Measurements from ENCODE around the gene DNASE2B. TPM values are rescaled to one million over a fixed set of nuclear protein-coding genes. Genes with fewer than 3 reads are reported as not detected.

The DNASE2B gene
- total and polyA plus RNA-seq, 2 experiments from 2014 or later = not detected

GRCh38 chr1:84429231-84429630, 30.9 kb downstream of the DNASE2B start:
- no peaks in the 10 kb centered on the region for H3K36me3 ChIP-seq (ENCODE audit: insufficient read depth)
- H3K4me3 ChIP-seq = no peak overlapping the region
- no peaks in the 10 kb centered on the region for H3K9me2 ChIP-seq (ENCODE audit: insufficient read depth)
- H3K27ac Mint-ChIP-seq = no peak overlapping the region
- H3K9me3 Mint-ChIP-seq = no peaks in the 10 kb centered on the region
- no peak for ATAC-seq
- H3K4me2 ChIP-seq = no peak overlapping the region
- no peaks in the 10 kb centered on the region for H3F3A ChIP-seq (replicated peaks; ENCODE audit: low read depth)
- no peak overlapping the region for H3K4me3 Mint-ChIP-seq
- no peaks in the 10 kb centered on the region for H3K79me2 ChIP-seq (replicated peaks; ENCODE audit: insufficient read depth)
- DNase-seq (ENCODE audit: low spot score) = no peak
- H3K4me1 Mint-ChIP-seq = no peaks in the 10 kb centered on the region
- no peaks in the 10 kb centered on the region for H4K20me1 ChIP-seq (replicated peaks; ENCODE audit: insufficient read depth)
- TF ChIP-seq ZNF462 (CRISPR knock-in tag; IDR thresholded peaks at IDR 0.05) (no peak), ZNF114 (CRISPR knock-in tag; IDR thresholded peaks at IDR 0.05) (no peak), ETS1 (IDR thresholded peaks at IDR 0.05) (no peak), CTCF (conservative IDR thresholded peaks at IDR 0.05; ENCODE audit: low read depth in 2 of 2) (no peak), STAT1 (IDR thresholded peaks at IDR 0.05; ENCODE audit: unreplicated experiment) (no peak), JUNB (IDR thresholded peaks at IDR 0.05; ENCODE audit: unreplicated experiment) (no peak), ZNF331 (CRISPR knock-in tag; IDR thresholded peaks at IDR 0.05; ENCODE audit: low read depth) (no peak), EZH2 (IDR thresholded peaks at IDR 0.05; ENCODE audit: low read depth, unreplicated experiment) (no peak), CREB1 (CRISPR knock-in tag; IDR thresholded peaks at IDR 0.05; ENCODE audit: low read depth) (no peak), POLR2AphosphoS5 (IDR thresholded peaks at IDR 0.05; ENCODE audit: low read depth) (no peak), EZH2phosphoT487 (IDR thresholded peaks at IDR 0.05; ENCODE audit: unreplicated experiment) (no peak), NANOG (IDR thresholded peaks at IDR 0.05; ENCODE audit: borderline replicate concordance) (no peak)
- TF ChIP-seq, protein P1, sequence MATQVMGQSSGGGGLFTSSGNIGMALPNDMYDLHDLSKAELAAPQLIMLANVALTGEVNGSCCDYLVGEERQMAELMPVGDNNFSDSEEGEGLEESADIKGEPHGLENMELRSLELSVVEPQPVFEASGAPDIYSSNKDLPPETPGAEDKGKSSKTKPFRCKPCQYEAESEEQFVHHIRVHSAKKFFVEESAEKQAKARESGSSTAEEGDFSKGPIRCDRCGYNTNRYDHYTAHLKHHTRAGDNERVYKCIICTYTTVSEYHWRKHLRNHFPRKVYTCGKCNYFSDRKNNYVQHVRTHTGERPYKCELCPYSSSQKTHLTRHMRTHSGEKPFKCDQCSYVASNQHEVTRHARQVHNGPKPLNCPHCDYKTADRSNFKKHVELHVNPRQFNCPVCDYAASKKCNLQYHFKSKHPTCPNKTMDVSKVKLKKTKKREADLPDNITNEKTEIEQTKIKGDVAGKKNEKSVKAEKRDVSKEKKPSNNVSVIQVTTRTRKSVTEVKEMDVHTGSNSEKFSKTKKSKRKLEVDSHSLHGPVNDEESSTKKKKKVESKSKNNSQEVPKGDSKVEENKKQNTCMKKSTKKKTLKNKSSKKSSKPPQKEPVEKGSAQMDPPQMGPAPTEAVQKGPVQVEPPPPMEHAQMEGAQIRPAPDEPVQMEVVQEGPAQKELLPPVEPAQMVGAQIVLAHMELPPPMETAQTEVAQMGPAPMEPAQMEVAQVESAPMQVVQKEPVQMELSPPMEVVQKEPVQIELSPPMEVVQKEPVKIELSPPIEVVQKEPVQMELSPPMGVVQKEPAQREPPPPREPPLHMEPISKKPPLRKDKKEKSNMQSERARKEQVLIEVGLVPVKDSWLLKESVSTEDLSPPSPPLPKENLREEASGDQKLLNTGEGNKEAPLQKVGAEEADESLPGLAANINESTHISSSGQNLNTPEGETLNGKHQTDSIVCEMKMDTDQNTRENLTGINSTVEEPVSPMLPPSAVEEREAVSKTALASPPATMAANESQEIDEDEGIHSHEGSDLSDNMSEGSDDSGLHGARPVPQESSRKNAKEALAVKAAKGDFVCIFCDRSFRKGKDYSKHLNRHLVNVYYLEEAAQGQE (IDR thresholded peaks at IDR 0.05; ENCODE audit: unreplicated experiment) = no peak
- no peaks in the 10 kb centered on the region for H3K4me1 ChIP-seq (ENCODE audit: insufficient read depth)
- H3K27ac ChIP-seq (ENCODE audit: low read depth) = no peak overlapping the region
- no peak overlapping the region; the same call in 1 of the 2 replicates for H2AFZ ChIP-seq
- no peaks in the 10 kb centered on the region; the same call in 2 of the 3 replicates for H3K36me3 Mint-ChIP-seq (ENCODE audit: low read depth)
- no peaks in the 10 kb centered on the region for H3K27me3 Mint-ChIP-seq (ENCODE audit: insufficient read depth, low read depth, poor library complexity)
- no peaks in the 10 kb centered on the region for H3K27me3 ChIP-seq (ENCODE audit: insufficient read depth)
